Measurements from ENCODE around the gene XXYLT1. TPM values are rescaled to one million over a fixed set of nuclear protein-coding genes. Genes with fewer than 3 reads are reported as not detected.

The XXYLT1 gene
- total RNA-seq, 1 donor from 2014 or later = 16.4 TPM

DNA sequence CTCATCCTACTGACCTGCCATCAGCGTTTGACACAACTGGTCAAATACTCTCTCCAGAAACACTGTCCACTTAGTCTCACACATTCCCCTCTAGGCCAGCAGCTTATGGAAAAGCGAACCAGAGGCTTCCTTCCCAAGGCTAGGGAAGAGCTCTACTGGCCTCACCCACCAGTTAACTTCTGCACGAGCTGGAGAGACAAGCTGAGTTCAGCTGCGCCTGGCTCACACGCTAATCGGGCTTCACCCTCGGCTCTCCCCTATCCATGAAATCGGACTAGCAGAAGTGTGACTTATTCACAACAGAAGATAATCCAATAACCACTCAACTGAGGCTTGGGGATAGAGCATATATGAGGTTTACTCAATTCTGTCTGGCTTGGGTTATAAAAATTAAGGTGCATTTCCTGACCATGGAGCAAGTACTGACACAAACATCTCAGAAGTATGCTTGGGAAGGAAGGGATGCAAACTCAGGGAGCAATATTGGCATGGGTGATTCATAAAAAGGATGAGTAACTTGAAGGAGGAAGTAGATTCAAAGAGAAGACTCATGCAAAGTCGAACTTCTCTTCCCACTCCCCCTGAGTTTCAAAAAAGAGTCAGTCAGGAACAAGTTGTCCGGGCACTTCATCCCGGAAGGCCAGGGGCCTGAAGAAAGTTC, 73.1 kb downstream of the XXYLT1 start:
- H3K79me2 ChIP-seq (ENCODE audit: low read depth) = peaks cover 68% of the 10 kb centered on the region

DNA sequence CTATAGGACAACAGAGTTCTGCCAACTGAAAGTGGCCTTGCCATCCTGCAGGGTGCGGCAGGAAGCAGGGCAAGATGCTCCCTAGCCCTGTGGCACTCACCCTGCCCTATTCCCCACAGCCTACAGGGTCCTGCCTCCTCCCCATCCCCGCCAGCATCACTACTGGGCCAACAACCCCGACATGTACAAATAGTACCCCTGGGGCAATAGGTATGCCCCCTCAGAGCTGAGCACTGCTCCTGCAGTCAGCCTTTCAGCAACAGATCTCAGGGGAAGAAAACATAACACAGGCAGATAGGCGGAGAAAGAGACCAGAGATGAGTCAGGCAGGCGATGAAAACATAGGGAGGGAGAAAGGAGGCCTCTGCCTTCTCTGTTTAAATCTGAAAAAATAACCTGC, 74.7 kb downstream of the XXYLT1 start:
- H3K4me2 ChIP-seq = peak overlapping the region; percentile 15
- peak overlapping the region; percentile 94 for H3K27ac Mint-ChIP-seq
- H3K27ac ChIP-seq = peak overlapping the region; percentile 14
- peaks cover 46% of the 10 kb centered on the region for H3K4me1 Mint-ChIP-seq
- peaks cover 6% of the 10 kb centered on the region for H3K9me3 ChIP-seq (ENCODE audit: low read depth)
- H3K4me3 ChIP-seq = no peak overlapping the region
- no peaks in the 10 kb centered on the region for H3K27me3 Mint-ChIP-seq (ENCODE audit: insufficient read depth, low read depth)
- no peak for DNase-seq (ENCODE audit: low spot score)
- peaks cover 24% of the 10 kb centered on the region for H3K4me1 ChIP-seq
- H3K9ac ChIP-seq = no peak overlapping the region
- peaks cover 9% of the 10 kb centered on the region for H3K36me3 Mint-ChIP-seq
- peaks cover 26% of the 10 kb centered on the region for H3F3A ChIP-seq (ENCODE audit: low read depth)
- peak overlapping the region; percentile 22 for H3K4me3 Mint-ChIP-seq
- peaks cover 13% of the 10 kb centered on the region for H3K9me3 Mint-ChIP-seq
- no peaks in the 10 kb centered on the region for H3K27me3 ChIP-seq
- H2AFZ ChIP-seq (replicated peaks) = no peak overlapping the region
- no peaks in the 10 kb centered on the region for H3K36me3 ChIP-seq
- TF ChIP-seq EZH2phosphoT487 (IDR thresholded peaks at IDR 0.05) = no peak
- TF ChIP-seq EZH2 (IDR thresholded peaks at IDR 0.05) = no peak
- TF ChIP-seq, protein P1, sequence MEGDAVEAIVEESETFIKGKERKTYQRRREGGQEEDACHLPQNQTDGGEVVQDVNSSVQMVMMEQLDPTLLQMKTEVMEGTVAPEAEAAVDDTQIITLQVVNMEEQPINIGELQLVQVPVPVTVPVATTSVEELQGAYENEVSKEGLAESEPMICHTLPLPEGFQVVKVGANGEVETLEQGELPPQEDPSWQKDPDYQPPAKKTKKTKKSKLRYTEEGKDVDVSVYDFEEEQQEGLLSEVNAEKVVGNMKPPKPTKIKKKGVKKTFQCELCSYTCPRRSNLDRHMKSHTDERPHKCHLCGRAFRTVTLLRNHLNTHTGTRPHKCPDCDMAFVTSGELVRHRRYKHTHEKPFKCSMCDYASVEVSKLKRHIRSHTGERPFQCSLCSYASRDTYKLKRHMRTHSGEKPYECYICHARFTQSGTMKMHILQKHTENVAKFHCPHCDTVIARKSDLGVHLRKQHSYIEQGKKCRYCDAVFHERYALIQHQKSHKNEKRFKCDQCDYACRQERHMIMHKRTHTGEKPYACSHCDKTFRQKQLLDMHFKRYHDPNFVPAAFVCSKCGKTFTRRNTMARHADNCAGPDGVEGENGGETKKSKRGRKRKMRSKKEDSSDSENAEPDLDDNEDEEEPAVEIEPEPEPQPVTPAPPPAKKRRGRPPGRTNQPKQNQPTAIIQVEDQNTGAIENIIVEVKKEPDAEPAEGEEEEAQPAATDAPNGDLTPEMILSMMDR (IDR thresholded peaks at IDR 0.05) = no peak
- H4K20me1 ChIP-seq (ENCODE audit: low read depth) = peaks cover 19% of the 10 kb centered on the region
- H3K79me2 ChIP-seq (ENCODE audit: low read depth) = peaks cover 67% of the 10 kb centered on the region

More for the DNA sequence above, 73.1 kb downstream of the XXYLT1 start:
- H3K27ac ChIP-seq = no peak overlapping the region
- no peak overlapping the region for H3K9ac ChIP-seq
- Mint-ChIP-seq H3K4me1 (peaks cover 51% of the 10 kb centered on the region), H3K9me3 (peaks cover 3% of the 10 kb centered on the region), H3K27me3 (ENCODE audit: insufficient read depth, low read depth) (no peaks in the 10 kb centered on the region), H3K4me3 (no peak overlapping the region), H3K27ac (peak overlapping the region; percentile 81), H3K36me3 (peaks cover 2% of the 10 kb centered on the region)
- no peak overlapping the region for H2AFZ ChIP-seq (replicated peaks)
- peaks cover 24% of the 10 kb centered on the region for H3K4me1 ChIP-seq
- H3K4me2 ChIP-seq = no peak overlapping the region
- H3F3A ChIP-seq (ENCODE audit: low read depth) = peaks cover 26% of the 10 kb centered on the region
- TF ChIP-seq EZH2phosphoT487 (IDR thresholded peaks at IDR 0.05) = no peak
- TF ChIP-seq, protein P1 (IDR thresholded peaks at IDR 0.05) = no peak
- no peak for TF ChIP-seq EZH2 (IDR thresholded peaks at IDR 0.05)
- DNase-seq (ENCODE audit: low spot score) = no peak
- no peak overlapping the region for H3K4me3 ChIP-seq
- H3K36me3 ChIP-seq = no peaks in the 10 kb centered on the region
- H3K9me3 ChIP-seq (ENCODE audit: low read depth) = no peaks in the 10 kb centered on the region
- no peaks in the 10 kb centered on the region for H3K27me3 ChIP-seq
- peaks cover 19% of the 10 kb centered on the region for H4K20me1 ChIP-seq (ENCODE audit: low read depth)

DNA sequence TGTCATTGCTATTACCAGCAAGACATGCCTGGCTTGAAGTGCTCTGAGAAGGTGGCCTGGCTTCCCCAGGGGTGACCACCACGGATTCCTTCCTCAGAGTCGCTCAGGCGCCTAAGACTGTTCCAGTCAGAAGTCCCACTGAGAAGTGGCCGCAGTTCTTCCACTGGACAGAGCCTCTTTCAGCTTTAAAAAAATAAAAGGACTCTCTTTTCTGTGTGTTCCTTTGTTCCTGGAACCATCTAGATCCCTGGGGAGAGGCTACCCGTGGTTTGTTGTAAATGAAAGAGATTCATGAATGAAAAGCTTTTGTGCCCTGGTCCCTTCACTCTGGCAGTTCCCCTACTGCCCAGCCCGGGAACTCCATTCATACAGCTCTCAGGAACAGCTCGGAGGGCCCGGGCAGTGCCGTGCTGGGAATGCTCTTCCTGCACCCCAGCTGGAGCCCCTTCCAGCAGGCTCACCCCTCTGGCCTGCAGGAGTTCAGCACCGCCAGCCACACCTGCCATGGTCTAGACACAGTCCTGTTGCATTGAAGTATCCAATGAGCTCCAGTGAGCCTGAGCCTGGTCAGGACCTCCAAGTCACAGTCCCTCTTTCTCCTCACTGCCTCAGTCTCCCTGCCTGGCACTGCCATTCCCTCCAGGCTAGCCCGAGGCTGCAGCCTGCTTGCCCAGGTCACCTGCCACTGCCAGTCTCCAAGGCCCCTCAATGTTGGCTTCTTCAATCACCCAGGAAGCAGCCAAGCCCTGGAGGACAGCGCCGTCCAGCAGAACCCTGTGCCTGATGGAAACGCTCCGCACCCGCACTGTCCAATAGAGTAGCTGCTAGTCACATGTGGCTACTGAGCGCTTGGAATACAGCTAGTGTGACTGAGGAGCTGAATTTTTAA, 75.4 kb downstream of the XXYLT1 start:
- peaks cover 26% of the 10 kb centered on the region for H3F3A ChIP-seq (ENCODE audit: low read depth)
- no peak overlapping the region for H3K4me3 ChIP-seq
- Mint-ChIP-seq H3K27ac (peak overlapping the region; percentile 93), H3K27me3 (ENCODE audit: insufficient read depth, low read depth) (no peaks in the 10 kb centered on the region), H3K4me1 (peaks cover 45% of the 10 kb centered on the region), H3K4me3 (peak overlapping the region; percentile 59), H3K36me3 (peaks cover 12% of the 10 kb centered on the region), H3K9me3 (peaks cover 17% of the 10 kb centered on the region)
- peak; percentile 87 for DNase-seq (ENCODE audit: low spot score)
- H3K9me3 ChIP-seq (ENCODE audit: low read depth) = peaks cover 12% of the 10 kb centered on the region
- TF ChIP-seq, protein P1 (IDR thresholded peaks at IDR 0.05) = peak; percentile 31
- no peak for TF ChIP-seq EZH2 (IDR thresholded peaks at IDR 0.05)
- peak overlapping the region; percentile 55 for H3K27ac ChIP-seq
- no peak overlapping the region for H3K9ac ChIP-seq
- H3K79me2 ChIP-seq (ENCODE audit: low read depth) = peaks cover 74% of the 10 kb centered on the region
- peaks cover 19% of the 10 kb centered on the region for H4K20me1 ChIP-seq (ENCODE audit: low read depth)
- H3K4me2 ChIP-seq = peak overlapping the region; percentile 23
- H3K27me3 ChIP-seq = no peaks in the 10 kb centered on the region
- no peak overlapping the region for H2AFZ ChIP-seq (replicated peaks)
- peaks cover 24% of the 10 kb centered on the region for H3K4me1 ChIP-seq
- peaks cover 6% of the 10 kb centered on the region for H3K36me3 ChIP-seq
